Measurements from ENCODE around the gene NDUFS8.
A peak's percentile ranks its signal among the peaks of the same experiment; 100 is the strongest.
"Not testable (repeated sequence)": the region's sequence is repeated elsewhere in the genome, so short reads cannot be mapped to it uniquely, and the experiment has no call there.

NDUFS8 gene

DNA sequence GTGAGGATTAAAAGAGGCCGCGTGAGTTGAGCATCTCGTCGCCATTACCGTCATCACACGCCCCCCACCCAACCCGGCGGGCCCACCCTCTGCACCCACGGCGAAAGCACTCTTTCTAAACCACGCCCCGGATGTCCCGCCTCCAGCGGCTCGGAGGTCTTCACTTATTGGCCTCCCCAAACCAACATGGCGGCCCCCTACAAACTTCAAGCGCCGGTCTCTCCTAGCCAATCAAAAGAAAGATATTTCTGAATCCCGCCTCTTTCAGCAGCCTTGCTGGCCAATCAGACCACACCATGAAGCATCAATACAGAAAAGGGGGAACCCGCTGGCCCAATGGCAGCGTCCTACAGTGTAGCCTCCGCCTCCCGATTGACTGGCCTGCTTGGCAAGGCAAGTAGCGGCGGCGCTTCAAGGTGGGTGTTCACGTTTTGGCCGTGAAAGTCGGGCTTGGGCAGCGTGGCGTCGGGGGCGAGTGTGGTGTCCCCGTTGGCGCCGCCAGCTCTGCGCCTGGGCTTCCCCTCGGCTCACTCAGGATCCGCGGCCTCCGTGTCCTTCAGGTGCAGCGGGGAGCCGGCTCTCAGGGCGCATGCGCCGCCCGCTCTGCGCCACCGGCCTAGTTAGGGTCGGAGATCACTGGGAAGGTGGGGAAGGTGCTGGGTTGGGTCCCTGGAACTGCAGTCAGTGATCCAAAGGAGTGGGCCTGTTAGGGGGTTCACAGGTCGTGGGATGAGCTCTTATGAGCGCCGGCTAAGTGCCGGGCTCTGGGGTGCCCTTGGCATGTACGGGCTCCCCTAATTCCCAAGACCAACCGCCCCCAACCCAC is at the start of gene NDUFS8:
Gene NDUFS8 (plus strand): TSS at position 364 of the 826 bp plus-strand sequence. CDS start 1,471 bp downstream, outside the sequence.
- DNase-seq (ENCODE audit: low spot score): peak; percentile 99

- not testable (repeated sequence) for DNase-seq (ENCODE audit: low spot score)
Measured at GRCh38 chr11:67981226-67981625, 49.3 kb upstream of the NDUFS8 start.

DNA sequence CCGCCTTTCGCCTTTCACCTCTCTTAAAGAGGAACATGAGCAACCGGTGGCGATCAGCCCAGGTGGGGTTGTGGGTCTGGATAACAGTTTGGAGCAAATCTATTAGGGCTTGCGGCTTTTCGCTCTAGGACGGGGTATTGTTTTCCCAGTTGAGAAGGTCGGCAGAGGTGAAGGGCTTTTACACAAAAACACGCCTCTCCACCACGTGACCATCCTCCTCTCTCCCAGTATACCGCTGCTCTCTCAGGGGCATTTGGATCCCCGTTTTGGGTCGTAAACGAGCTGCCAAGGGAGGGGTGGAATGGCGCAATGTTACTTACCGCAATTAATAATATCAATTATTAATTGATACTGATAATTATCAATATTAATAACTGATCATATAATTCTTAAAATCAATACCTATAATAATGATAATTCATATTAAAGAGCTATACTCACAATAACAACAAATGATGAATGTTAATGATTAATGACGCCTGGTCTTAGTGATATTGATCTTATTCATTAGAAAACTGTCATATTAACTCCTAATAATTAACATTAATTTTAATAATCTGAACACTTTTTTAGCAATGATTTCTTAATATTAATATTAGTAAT is 48.1 kb upstream of the NDUFS8 start:
- DNase-seq (ENCODE audit: low spot score): not testable (repeated sequence)

GRCh38 chr11:67983951-67984350 is 46.5 kb upstream of the NDUFS8 start:
- no peak for DNase-seq (ENCODE audit: low spot score)

- DNase-seq (ENCODE audit: low spot score): not testable (repeated sequence)
Measured at GRCh38 chr11:67985302-67985701, 45.2 kb upstream of the NDUFS8 start.

GRCh38 chr11:67990546-67991346 is 39.7 kb upstream of the NDUFS8 start:
- DNase-seq (ENCODE audit: low spot score): not testable (repeated sequence)

DNA sequence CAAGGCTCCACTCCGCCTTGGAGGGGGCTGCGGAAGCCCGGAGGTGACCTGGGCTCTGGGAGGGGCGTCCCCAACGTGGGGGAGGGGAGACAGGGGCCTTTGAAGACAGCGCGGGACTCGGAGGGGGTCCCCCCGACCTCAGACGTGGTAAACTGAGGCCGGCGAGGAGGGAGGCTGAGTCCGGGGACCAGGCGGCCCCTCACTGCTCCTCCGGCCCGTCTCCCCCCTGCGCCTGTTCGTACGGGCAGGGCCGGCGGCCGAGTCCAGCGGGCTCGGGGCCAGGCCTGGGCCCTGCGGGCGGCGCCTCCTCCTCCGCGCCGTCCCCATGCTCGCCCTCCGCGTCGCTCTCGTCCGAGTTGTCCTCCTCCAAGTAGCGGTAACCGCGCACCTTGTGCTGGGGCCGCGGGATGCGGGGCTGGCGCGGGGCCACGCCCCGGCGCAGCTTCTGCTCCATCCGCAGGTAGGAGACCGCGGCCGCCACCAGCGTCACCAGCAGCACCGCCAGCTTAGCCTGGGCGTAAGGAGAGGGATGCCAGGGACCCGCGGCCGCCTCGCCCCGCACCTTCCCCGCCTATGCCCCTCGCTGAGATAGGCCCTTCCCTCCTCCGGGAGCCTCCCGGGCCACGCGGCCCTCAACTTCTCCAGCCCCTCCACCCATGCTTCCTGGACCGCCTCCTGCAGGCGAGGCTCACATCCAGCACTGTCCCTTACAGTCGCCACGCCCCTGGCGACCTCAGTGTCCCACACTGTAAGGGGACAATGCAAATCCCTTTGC is 38.9 kb upstream of the NDUFS8 start:
- DNase-seq (ENCODE audit: low spot score): not testable (repeated sequence)

GRCh38 chr11:67993821-67994220 is 36.7 kb upstream of the NDUFS8 start:
- peak; percentile 41 for DNase-seq (ENCODE audit: low spot score)

DNA sequence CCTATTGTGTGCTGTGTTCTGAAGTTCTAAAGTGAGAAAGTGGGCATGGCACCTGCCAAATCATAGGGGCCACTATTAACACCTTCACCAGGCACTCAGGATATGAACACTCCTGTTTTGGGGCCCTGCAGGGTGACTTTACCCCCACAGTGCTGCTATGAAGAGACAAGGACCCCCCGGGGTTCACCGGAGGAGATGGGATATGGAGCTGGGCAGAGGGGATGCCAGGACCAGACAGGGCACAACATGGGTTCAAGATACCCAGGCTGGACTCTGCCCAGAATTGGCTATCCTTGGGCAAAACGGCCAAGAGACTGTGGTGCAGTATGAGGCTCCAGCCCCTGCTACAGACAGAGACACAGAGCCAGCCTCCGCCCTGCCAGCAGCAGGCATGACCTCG is 36.1 kb upstream of the NDUFS8 start:
- not testable (repeated sequence) for DNase-seq (ENCODE audit: low spot score)

DNA sequence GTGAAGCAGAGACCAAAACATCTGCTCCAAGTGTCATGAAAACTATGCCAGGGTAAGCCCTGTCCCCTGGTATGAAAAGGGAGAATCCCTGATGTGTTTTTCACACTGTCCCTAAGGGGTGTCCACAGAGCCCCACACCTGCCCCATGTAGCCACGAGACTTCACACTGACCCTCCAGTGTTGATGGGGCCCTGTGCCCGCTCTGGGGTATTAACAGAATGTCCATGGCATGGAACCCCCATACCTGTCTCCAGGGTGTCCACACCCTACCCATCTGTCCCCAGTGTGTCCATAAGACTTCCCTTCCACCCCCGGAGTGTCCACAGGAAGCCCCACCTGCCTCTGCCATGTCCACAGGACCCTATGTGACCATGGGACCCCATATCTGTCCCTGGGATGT is 35.4 kb upstream of the NDUFS8 start:
- not testable (repeated sequence) for DNase-seq (ENCODE audit: low spot score)

DNA sequence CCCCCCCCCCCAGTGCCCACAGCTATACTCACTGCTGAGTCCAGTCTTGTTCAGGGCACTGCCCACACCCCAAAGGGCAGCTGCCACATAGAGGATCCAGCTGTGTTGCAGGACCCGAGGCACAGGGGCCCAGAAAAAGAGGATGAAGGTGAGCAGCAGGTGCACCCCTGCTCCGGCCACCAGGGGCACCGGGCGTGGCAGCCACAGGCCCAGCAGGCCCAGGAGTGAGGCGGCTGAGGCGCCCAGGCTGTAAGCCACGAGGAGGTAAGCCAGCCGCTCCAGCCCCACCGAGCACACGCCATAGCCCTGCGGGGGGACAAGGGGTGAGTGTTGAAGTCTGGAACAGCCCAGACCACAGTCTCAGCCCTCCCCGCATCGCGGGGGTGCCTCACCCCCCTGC is 34.9 kb upstream of the NDUFS8 start:
- DNase-seq (ENCODE audit: low spot score): not testable (repeated sequence)

GRCh38 chr11:67996051-67996450 is 34.4 kb upstream of the NDUFS8 start:
- no peak for DNase-seq (ENCODE audit: low spot score)

GRCh38 chr11:67996622-67997474 is 33.6 kb upstream of the NDUFS8 start:
- no peak for DNase-seq (ENCODE audit: low spot score)

DNA sequence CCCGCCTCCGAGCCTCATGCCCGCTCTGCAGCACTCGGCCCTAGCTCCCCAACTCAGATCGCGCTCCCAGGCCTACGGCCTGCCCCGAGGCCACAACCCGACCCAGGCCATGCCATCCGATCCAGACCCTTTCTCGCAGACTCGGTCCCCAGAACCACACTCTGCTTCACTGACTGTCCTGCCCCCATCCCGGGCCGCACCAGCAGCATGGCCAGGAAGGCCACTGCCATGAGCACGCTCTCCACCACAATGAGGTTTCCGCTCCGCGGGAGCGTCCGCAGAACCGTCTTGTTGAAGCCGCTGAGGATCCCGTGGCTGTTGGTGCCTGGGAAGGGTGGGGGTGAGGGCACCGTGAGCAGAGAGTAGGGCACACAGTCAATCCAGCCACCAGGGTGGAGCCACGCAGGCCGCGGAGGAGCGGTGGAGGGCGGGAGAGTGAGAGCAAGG is 33.0 kb upstream of the NDUFS8 start:
- no peak for DNase-seq (ENCODE audit: low spot score)

DNA sequence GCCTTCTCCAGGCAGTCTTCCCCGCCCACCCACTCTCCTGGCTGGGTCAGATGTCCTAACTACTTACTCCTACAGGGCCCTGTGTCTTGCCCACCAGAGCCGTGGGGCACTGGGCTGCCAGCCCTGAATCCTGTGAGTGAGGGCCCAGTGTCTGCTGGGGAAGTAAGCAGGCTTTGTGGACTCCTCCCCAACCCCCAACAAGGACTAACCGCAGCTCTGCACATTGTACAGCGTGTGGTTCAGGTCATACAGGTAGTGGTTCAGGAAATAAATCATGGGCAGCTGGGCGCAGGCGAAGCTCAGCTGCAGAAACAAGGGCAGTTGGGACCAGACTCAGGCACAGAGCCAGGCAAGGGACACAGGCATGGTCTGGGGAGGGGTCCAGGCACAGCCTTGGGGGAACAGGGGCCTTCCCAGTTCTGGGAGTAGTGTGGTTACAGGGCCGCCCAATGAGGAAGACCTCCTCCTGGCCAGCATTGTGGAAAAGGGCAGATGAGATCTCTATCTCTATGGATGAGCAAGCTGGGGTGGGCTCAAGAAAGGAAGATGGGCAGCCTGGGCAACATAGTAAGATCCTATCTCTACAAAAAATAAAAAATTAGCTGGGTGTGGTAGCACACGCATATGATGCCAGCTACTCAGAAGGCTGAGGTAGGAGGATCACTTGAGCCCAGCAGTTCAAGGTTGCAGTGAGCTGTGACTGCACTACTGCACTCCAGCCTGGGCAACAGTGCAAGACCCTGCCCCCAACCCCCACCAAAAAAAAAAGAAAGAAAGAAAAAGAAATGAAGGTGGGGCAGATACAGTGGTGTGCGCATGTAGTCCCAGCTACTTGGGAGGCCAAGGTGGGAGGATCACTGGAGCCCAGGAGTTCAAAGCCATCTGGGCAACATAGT is 32.1 kb upstream of the NDUFS8 start:
- no peak for DNase-seq (ENCODE audit: low spot score)

- DNase-seq (ENCODE audit: low spot score): no peak
Measured at GRCh38 chr11:67999201-67999629, 31.3 kb upstream of the NDUFS8 start.

DNA sequence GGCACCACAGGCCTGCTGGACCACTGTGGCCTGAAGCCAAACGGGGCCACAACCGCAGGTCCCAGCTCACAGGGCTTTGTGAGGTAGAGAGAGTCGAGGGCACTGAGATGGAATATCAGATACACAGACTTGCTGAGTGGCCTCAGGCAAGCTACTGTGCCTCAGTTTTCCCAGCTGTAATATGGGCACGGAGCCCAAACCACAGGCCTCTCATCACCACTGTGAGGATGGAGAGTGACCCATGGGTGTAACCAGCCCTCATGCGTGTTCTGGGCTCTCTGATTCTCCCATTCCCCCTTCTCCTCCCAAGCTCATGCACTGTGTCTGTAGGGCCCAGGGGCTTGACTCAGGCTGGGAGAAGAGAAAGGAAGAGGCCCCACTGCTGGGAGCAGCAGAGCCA is 30.8 kb upstream of the NDUFS8 start:
- no peak for DNase-seq (ENCODE audit: low spot score)

DNA sequence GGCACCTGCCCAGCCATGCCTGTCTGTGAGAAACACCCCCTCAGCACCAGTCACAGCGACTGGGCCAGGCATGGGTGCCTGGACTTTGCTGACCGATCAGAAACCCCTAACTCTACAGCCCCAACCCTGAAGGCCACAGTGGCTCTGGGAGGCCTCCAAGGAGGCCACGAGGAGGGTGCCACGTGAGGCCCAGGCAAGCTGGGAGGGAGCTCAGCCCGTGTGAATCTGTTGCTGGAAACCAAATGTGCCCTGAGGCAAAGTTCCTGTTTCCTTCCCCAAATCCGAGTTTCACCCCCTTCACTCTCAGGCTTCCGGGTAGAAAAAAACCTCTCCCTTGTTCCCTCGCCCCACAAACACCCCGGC is 27.9 kb upstream of the NDUFS8 start:
- DNase-seq (ENCODE audit: low spot score): no peak

DNA sequence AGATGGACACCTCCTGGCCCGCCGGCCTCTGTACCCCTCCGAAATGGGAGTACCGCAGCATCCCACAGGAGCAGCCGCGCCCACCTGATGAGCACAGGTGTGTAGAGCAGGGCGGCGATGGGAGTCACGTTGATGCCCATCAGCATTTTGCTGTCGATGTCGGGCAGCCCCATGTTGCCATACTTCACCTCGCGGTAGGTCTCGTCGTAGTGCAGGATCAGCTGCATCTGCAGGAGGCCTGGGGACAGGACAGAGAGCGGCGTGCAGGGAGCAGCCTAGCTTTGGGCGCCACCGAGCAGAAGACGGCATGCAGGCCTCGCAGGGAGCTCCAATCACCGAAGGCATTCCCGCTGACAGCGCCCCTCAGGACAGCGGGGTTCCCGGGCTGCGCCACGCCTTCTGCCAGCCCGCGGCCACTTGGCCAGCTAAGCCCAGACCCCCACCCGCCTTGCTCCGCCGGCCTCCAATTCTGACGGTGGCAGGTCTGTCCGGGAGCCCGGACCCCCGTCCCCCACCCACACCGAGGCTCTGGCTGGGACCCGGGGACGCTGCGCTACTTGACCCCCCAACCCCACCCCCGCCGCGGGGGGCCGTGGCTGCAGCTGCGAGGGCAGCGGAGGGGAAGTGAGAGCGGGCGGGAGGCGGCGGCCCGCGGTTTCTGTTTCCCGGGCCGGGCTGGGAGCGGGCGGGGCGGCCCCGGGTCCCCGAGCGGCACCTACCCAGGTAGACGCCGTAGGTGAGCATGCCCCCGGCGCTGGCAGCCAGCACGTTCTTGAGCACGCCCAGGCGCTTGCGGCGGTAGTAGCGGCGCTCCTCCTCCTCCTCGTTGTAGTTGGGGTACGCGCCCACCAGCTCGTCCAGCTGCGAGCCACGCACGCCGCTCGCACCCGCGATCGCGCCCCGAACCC is 27.3 kb upstream of the NDUFS8 start:
- DNase-seq (ENCODE audit: low spot score): peak; percentile 50
